ENCODE measurements around the gene HOXA2. TPM values are rescaled to one million over a fixed set of nuclear protein-coding genes. Genes with fewer than 3 reads are reported as not detected.

The HOXA2 gene
- total and polyA plus RNA-seq, 8 donors: 0.89 to 3.7 (median 1.2) TPM; not detected in 1

GRCh38 chr7:27109466-27110185 lies 7.1 kb upstream of the HOXA2 start:
- Histone ChIP-seq H3K36me3 (no peaks in the 10 kb centered on the region), H3K27ac (peak overlapping the region; percentile 89 to 99 (median 94)), H3K4me3 (peak overlapping the region in 3 of 4 donors; percentile 22 to 30 (median 27)), H3K27me3 (peaks cover 6 to 95% (median 46%) of the 10 kb centered on the region in 3 donors), H3K4me1 (peaks cover 10 to 74% (median 34%) of the 10 kb centered on the region in 4 donors), H3K9me3 (peaks cover 0 to 4% (median 0%) of the 10 kb centered on the region in 4 donors)
- DNase-seq: peak in 1 of 2 donors; percentile 71
- no peak for TF ChIP-seq POLR2AphosphoS5 (IDR thresholded peaks at IDR 0.05)
- TF ChIP-seq POLR2A (IDR thresholded peaks at IDR 0.05): no peak
- no peak for TF ChIP-seq CTCF (IDR thresholded peaks at IDR 0.05)
- intact Hi-C loops (cut with DNase I; ENCODE audit: low total_unique reads): no loop called here
- 67 to 87% (median 76%) methylated on average over 2 to 4 of the region's 4 CpGs for WGBS, 5 donors

- WGBS, 5 donors: 26 to 35% (median 33%) methylated on average over 37 to 41 of the region's 41 CpGs
- H3K27ac ChIP-seq: peak overlapping the region; percentile 89 to 99 (median 94)
- H3K4me3 ChIP-seq: peak overlapping the region; percentile 39 to 46 (median 44)
- peaks cover 0 to 4% (median 0%) of the 10 kb centered on the region in 4 donors for H3K9me3 ChIP-seq
- H3K4me1 ChIP-seq: peaks cover 10 to 77% (median 34%) of the 10 kb centered on the region in 4 donors
- no peak for TF ChIP-seq POLR2A (IDR thresholded peaks at IDR 0.05)
- no peak for TF ChIP-seq EP300 (IDR thresholded peaks at IDR 0.05)
- peak; percentile 47 to 81 (median 66) for TF ChIP-seq POLR2AphosphoS5 (IDR thresholded peaks at IDR 0.05)
- TF ChIP-seq CTCF (IDR thresholded peaks at IDR 0.05): no peak
- intact Hi-C loops (cut with DNase I; ENCODE audit: low total_unique reads): no loop called here
- H3K36me3 ChIP-seq: no peaks in the 10 kb centered on the region
- H3K27me3 ChIP-seq: peaks cover 6 to 96% (median 40%) of the 10 kb centered on the region in 3 donors
- DNase-seq: peak in 1 of 2 donors; percentile 88
These were observed 6.1 kb upstream of the HOXA2 start for GRCh38 chr7:27108390-27109127.

- peaks cover 10 to 72% (median 34%) of the 10 kb centered on the region in 4 donors for H3K4me1 ChIP-seq
- intact Hi-C loops (cut with DNase I; ENCODE audit: low total_unique reads): no loop called here
- WGBS, 5 donors: 32 to 50% (median 43%) methylated on average over 26 to 47 of the region's 47 CpGs
- peaks cover 6 to 96% (median 43%) of the 10 kb centered on the region in 3 donors for H3K27me3 ChIP-seq
- no peaks in the 10 kb centered on the region for H3K36me3 ChIP-seq
- DNase-seq: peak in 1 of 2 donors; percentile 70
- peaks cover 0 to 4% (median 0%) of the 10 kb centered on the region in 4 donors for H3K9me3 ChIP-seq
- peak overlapping the region; percentile 89 to 99 (median 94) for H3K27ac ChIP-seq
- peak overlapping the region; percentile 39 to 46 (median 44) for H3K4me3 ChIP-seq
- TF ChIP-seq POLR2A (IDR thresholded peaks at IDR 0.05) (no peak), CTCF (IDR thresholded peaks at IDR 0.05) (no peak)
These were observed 5.2 kb upstream of the HOXA2 start for GRCh38 chr7:27107391-27108381.

Data from stomach (tissue), 9 donors.